GM19324 (cell line): ENCODE measurements around the gene TMEM250.
A peak's percentile ranks its signal among the peaks of the same experiment; 100 is the strongest.
"Not testable (repeated sequence)": the region's sequence is repeated elsewhere in the genome, so short reads cannot be mapped to it uniquely, and the experiment has no call there.

Experiments used
- ATAC-seq: cut with Tn5 transposase; IDR thresholded peaks from one replicate; pipeline ENCODE4 v1.9.1; 2021; ENCODE audit warnings: mild to moderate bottlenecking, moderate library complexity; ENCODE audit not compliant: unreplicated experiment, low FRiP score

Gene TMEM250

DNA sequence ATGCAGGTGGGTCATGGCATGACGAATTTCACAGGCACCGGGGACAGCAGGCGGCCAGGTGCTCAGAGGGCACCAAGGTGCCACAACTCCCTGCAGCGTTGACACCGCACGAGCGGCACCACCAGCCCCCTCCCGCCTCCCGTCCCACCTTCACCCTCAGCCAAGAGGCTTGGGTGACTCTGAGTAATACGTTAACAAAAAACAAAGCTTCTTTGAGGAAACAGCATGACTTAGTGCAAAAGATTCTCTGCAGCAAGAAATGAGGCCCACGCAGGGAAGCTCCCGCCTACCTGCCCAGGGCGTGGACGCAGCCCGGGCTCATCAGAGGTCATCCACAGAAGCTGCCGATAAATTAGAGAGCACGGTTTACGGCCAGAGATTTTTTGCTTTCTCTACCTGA, 4.1 kb downstream of the TMEM250 start:
- ATAC-seq: no peak

DNA sequence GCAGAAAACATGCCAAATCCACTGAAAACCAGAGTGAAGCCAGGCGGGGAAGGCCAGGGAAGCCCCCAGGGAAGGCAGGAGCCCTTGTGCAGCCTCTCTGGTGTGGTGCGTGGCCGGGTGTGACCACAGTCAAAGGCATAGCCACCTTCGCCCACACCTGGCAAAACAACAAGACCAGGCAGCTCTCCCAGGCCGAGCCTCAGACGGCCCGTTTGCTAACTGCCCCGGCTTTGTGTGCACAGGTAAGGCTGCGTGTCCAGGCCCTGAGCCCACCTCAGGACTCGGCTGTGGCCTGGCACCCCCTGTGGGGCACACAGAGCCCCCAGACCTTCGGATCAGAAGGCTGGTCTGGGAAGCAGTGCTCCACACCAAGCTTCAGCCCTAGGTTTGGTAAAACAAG, 6.1 kb downstream of the TMEM250 start:
- no peak for ATAC-seq

DNA sequence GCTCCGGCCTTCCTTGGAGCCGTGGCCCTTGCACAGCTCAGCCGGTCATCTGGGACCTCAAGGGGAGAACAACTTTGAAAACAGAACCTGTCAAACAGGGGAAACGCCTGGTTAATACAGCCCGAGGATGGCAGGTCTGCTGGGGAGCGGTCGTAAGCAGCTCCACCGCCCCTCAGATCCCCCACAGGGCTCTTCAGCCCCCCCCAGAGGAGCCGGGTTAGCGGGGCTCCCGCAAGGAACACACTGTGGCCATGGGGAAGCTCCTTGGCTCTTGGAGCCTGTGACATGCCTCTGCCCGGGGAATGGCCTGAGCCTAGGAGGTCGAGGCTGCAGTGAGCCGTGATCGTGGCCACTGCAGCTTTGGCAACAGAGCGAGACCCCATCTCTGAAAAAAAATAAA, 6.8 kb downstream of the TMEM250 start:
- no peak for ATAC-seq

DNA sequence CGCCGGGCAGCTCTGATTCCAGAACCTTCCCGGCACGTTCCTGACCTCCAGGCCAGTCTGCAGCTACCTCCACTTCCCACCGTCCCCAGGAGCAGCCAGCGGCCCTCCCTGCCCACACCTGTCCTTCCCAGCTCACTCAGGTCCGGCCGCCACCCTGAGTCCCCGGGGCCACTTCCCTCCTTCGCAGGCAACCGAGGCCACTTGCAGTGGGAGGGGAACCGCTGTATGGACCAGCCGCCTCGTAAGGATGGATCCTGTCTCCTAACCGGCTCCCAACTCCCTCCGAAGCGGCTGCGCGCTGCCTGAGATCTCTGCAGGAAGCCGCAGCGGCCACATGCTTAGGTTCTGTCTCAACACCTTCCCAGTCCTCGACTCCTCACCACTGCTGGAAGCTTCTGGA, 7.5 kb downstream of the TMEM250 start:
- no peak for ATAC-seq

DNA sequence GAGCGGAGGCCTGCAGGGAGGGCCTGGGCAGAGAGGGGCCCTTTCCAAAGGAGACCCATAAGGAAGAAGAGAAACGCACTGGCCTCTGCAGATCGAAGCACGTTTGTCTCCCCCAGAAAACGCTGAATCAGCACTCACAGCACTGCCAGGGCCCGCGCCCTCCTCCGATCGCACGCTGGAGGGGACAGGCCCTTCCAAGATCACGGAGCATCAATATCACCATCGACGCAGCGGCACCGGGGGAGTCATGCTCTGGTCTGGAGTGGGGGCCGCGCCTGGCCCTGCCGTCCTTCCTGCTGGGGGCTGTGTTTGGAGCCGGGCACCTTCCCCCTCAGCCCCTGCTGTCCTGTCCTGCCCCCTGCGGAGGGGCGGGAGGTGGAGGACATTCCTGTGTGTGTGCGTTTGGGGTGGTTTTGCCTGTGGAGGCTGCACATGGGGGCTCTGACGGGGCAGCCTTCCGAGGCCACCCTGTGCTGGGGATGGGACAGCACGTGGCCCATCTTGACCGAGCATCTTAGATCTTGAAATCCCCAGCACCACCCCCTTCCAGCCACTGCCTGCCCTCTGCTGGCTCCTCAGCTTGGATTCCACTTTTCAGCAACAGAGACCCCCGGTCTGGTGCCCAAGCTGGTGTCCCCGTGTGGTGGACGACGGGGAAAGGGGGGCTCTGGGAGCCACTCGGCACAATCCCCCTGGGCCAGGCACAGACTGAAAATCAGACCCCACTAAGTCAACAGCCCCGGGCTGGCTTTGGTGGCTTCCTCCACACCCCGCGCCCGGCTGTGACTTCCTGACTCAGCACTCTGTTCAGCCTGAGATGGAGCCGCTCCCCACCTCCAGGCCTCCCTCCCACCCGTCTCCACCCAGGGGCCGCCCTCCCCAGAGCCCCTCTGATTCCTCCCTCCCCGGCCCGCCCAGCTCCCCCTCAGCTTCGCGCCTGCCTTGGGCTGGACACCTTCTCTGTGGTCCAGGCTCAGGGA, 8.3 kb downstream of the TMEM250 start:
- no peak for ATAC-seq

DNA sequence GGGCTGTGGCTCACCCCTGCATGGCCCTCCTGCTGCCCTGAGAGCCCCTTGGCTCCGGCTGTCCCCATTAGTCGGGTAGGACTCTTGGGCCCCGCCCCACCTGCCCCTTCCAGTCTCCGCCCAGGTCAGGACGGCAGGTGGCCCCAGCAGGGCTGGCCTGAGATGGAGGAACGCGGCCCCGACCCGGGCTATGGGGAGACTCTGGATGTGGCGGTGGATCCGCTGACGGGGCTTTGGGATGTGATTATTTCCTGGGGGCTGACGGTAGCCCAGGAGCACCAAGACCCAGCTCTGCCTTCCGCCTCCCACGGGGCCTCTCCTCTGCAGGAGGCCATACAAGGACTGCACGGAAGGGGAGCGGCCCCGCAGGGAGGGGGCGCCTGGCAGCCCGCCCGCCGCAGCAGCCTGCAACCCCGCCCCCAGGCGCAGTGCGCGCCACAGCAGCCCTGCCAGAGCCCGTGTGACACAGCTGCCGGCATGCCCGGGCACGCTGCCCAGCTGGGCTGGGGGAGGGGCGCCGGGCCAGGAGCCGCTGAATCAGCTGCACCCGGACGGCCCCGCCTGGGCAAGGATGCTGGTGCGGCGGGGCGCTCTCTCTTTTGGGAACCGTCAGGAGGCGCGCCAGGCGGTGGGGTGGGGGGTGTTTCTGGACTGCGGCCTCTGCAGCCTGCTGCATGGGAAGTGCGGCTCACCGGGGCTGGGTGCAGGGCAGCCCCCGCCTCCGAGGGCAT, 9.2 kb downstream of the TMEM250 start:
- ATAC-seq: peak; percentile 74

DNA sequence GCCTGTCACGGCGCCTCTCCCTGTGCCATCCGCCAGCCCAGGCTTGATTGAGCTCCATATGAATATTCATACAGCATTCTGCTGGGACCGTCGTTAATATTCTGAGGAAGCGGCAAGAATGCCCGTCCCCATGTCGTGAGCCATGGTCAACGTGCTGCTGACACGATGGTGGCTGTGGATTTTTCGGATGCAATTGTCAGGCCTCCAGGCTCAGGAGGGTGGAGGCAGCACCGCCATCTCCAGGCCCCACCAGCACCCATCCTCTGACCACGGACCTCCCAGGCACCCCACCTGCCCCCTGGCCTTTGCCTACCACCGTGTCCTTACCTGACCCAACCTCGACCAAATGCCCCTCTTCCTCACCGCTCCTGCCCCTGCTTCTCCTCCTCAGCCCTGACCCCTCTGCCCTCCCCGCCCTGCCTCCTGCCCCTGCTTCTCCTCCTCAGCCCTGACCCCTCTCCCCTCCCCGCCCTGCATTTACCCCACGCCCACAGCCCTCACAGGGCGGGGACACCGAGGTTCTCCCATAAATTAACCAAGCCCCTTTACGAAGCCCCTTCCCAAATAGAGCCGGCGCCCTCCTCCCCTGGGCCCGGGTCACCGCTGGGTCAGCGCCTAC, 9.9 kb downstream of the TMEM250 start:
- no peak for ATAC-seq

DNA sequence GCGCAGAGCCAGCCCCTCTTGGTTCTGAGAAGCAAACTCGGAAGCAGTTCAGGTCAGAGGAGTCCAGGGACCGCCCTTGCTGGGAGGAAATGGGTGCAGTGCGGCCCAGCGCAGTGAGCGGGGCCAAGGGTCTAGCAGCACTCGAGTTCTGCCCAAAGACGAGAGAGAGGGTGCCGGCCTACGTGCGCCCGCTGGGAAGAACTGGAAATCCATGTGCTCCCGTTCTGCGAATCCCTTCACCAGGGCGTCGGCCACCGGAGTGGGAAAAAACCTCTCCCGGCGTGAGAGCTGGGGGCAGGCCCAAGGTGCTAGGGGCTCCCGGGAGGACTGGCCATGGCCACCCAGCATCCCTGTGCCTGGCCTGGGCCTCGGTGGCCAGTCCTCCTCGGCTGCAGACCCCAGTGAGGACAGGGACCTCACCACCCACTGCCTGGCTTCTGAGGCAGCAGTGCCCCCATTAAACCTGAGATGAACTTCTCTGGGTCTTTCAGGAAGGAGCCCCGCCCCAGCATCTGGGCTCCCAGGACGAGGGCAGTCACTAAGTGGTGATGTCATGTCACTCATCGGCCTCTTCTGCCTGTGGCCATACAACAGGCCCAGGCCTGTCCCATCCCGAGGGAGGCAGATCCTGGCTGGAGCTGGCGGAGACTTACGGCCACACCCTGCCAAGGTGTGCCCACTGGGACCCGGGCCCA, 10.6 kb downstream of the TMEM250 start:
- ATAC-seq: no peak

DNA sequence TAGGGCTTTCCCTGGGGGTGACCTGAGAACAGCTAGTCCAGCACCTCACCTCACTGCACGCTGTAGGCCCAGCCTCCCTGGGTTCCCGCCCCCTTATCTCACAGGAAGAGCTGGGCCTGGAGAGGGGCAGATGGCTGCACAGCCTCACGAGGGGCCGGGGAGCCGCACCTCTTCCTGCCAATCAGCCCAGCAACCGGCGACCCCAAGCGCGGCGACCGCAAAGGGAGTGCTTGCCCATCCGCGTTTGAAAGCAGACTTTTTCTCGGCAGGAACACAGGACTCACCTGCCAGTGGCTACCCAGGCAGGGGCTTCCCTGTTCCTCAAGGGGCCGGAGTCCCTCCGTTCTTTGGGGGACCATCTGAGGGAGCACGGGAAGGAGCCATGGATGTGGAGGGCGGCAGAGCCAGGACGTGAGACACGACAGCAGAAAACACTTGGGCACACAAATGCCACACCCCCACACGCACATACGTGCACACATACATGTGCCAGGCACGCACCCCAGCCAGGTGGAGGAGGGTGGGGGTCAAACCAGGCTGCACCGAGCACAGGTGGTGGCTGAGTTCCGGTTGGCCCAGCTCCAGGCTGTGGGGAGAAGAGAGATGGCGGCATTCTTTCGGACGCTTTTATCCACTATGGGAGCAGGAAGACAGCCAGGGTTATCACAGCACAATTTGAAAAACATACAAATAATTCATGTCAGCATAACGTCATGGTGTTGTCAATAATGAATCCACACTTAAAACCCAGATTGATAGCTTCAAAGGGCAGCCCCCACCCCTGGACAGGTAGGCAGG, 11.3 kb downstream of the TMEM250 start:
- no peak for ATAC-seq

DNA sequence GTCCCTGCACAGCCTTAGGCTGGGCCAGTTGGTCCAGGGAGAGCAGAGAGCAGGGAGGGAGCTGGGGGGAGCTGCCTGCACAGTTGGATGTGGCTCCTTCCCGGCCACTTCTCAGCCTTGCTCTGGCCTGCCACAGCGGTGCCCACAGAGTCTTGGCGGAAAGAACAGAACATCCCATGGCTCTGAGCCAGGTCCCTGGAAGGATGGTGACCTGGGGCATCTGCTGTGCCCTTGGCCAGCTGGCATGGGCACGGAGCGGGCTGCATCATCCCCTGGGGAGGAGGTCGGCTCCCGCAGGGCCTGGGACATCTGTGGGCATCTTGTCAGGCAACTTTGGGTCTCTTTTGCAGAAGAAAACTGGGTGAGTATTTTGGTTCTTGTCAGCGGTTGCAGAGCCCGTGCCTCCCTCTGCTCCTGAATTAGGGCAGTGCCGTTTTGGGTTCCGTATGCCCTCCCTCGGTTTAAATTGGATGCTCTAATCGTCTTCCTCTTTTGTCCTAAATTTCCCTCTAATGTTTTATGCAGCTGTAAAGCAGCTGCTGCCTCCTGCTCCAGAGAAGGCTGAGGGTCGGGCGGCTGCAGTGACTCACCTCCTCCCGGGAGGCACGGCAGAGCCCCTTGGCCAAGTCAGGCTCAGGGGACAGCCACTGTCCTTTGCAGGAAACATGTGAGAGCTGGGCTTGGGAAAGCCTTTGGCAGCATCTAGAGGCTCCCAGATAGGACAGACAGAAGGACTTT, 13.1 kb downstream of the TMEM250 start:
- no peak for ATAC-seq

DNA sequence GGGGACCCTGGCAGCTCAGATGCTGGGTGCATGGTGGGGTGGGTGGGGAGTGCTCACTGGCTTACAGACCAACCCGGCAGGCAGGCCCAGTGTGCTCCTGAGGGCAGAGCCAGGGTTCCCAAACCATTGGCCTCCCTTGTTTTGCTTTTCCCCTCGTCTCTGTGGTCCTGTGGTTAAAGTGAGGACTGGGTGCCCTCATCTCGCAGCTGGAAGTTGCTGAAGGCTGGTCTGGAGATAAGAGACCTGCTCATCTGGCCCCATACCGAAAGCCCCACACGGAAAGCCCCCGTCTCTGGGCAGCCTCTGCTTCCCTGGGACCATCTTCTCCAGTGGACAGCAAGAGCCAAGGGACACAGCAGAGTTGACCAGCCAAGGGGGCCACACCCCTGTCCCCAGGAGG, 13.8 kb downstream of the TMEM250 start:
- no peak for ATAC-seq

DNA sequence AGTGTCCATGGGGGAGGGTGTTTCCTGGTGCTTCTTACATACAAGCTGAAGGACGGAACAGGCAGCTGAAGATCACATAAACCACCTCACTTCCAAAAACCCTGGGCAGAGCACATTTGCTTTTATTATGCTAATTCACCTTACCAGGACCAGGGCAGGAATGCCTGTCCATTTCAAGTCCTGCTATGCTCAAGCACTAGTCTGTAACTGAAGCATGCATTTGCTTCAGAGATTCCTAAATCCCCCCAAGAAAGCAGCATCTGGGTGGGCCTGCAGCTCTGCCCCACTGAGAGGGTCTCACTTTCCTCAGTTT, 14.2 kb downstream of the TMEM250 start:
- no peak for ATAC-seq

DNA sequence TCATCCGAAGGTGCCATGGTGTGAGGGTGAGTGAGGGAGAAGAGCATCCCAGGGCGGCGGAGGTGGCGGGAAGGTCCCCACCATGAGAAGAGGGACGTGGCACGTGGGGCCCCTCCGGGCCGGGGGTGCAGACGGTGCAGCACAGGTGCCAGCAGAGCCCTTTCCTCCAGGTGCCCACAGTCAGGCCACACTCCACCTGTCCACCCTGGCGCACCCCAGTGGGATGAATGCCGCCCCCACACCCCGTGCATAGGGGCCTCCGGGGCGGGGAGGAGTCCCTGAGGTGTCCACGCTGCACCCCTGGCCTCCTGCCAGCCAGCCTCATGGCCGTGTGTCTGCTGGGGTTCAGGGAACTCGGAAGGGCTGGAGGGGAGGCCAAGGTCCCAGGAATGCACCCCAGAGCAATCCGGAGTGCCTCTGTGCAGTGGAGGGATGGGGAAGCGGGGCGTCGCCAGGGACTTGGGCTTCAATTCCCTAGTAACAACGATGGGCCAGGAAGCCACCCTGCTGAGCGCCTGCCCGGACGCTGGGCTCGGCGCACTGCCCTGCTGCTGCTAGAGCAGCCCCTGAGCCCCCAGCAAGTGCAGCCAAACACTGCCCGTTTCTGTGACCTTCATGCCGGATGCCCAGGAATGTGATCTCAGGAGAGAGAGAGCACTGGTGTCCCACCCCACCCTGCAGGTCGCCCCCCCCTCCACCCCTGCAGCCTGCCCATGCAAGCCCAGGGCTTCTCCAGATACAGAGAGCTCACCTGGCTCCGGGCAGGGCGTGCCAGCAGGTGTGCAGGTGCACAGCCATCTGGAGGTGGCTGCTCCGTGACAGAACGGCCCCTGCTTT, 14.8 kb downstream of the TMEM250 start:
- ATAC-seq: no peak

DNA sequence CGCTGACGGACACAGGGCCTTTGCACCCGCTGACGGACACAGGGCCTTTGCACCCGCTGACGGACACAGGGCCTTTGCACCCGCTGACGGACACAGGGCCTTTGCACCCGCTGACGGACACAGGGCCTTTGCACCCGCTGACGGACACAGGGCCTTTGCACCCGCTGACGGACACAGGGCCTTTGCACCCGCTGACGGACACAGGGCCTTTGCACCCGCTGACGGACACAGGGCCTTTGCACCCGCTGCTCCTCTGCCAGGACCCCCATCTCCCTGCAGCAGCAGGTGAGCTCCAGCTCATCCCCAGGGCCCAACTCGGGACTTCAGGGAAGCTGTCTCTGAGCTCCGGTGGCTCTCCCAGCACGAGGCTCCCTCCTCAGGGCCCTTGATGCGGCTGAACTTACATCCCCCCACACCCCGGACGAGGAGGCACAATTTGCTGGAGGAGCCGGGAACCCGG, 17.0 kb downstream of the TMEM250 start:
- not testable (repeated sequence) for ATAC-seq

DNA sequence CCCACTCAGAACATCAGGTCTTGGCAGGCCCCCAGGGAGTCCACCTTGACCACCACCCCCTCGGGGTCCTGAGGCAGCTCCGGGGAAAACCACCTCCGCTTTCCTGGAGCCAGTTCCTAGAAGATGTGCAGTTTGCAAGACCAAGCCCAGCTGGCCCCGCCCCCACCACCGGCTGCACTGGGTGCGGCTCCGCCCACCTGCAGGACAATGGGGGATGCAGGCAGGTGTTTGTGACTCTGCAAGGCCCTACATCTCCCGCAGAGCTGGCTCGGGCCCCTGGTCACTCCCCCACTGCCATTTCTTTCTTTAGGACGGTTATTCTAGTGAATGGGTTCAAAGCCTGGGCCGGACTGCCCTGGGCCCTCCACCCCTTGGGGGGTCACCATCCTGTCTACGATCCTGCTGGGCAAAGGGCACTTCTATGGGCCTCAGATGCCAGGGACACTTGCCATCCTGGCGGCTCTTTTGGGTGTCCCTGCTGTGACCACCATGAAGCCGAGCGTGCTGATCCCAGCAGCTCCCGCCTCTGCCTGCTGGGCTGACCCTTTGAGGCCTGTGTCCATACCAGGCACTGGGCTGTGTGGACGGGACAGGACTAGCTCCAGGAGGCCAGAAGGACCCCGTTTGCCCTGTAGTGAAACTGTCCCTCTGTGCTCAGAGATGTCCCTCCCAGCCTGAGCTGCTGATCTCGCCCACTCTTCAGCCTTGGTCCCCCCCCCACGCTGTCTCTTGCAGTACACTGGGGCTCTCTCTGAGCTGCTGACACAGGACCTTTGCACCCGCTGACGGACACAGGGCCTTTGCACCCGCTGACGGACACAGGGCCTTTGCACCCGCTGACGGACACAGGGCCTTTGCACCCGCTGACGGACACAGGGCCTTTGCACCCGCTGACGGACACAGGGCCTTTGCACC, 17.7 kb downstream of the TMEM250 start:
- no peak for ATAC-seq

DNA sequence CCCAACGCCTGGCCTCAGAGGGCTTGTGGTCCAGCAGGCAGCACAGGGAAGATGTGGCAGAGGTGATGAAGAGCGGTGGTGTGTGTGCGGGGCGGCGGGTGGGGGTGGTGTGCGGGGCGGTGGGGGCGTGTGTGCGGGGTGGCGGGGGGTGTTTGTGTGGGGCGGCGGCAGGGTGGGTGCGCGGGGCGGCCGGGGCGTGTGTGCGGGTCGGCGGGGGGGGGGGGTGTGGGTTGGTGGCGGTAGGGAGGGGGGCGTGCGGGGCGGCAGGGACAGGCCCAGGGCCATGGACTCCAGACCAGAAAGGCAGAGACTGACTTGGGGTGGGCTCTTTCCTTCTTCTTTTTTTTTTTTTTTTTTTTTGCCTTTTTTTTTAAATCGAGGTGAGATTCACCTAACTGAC, 19.1 kb downstream of the TMEM250 start:
- ATAC-seq: no peak

DNA sequence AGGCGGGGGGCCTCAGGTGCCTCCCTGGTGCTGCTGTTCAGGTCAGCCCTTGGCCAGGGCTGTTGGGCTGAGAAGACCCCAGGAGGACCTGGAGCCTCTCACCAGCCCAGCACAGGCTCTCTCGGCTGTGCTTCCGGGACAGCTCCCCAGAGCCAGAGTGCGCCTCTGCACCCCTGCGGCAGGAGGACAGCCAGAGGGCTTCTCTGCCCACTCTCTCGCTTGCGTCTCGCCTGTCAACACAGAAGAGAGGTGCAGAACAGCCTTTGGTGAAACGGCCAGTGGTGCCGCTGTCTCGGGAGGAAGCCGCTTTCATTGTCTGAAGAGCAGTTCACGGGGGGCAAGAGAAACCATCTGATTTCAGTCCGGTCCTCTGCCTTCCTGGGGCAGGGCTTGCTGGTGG, 19.8 kb downstream of the TMEM250 start:
- no peak for ATAC-seq
